Measurements from ENCODE around the gene RAD51B.
"Not testable (repeated sequence)": the region's sequence is repeated elsewhere in the genome, so short reads cannot be mapped to it uniquely, and the experiment has no call there.

RAD51B gene

GRCh38 chr14:68658943-68659931 lies 839.7 kb downstream of the RAD51B start:
- Histone ChIP-seq H3K4me3 (ENCODE audit: low read depth in 1 of 2, low read length in 2 of 2) (no peak overlapping the region), H3K36me3 (ENCODE audit: control insufficient read depth in 1 of 2, insufficient read depth in 2 of 2, low read length in 2 of 2) (no peaks in the 10 kb centered on the region), H3K4me1 (ENCODE audit: control insufficient read depth in 1 of 2, insufficient read depth in 2 of 2, low read length in 2 of 2) (peaks cover 3 to 12% of the 10 kb centered on the region in 2 donors), H3K9me3 (ENCODE audit: control insufficient read depth in 1 of 2, low read length in 2 of 2) (no peaks in the 10 kb centered on the region), H3K9ac (ENCODE audit: low read depth in 1 of 2, low read length in 2 of 2) (no peak overlapping the region), H3K27me3 (ENCODE audit: control insufficient read depth in 1 of 2, insufficient read depth in 2 of 2, low read length in 2 of 2) (no peaks in the 10 kb centered on the region), H3K27ac (ENCODE audit: low read depth, low read length) (no peak overlapping the region)

GRCh38 chr14:68660495-68660894 lies 840.9 kb downstream of the RAD51B start:
- no peaks in the 10 kb centered on the region for H3K36me3 ChIP-seq (ENCODE audit: control insufficient read depth in 1 of 2, insufficient read depth in 2 of 2, low read length in 2 of 2)
- H3K9me3 ChIP-seq (ENCODE audit: control insufficient read depth in 1 of 2, low read length in 2 of 2): no peaks in the 10 kb centered on the region
- H3K4me3 ChIP-seq (ENCODE audit: low read depth in 1 of 2, low read length in 2 of 2): no peak overlapping the region
- no peak overlapping the region for H3K9ac ChIP-seq (ENCODE audit: low read depth in 1 of 2, low read length in 2 of 2)
- no peak overlapping the region for H3K27ac ChIP-seq (ENCODE audit: low read depth, low read length)
- H3K4me1 ChIP-seq (ENCODE audit: control insufficient read depth in 1 of 2, insufficient read depth in 2 of 2, low read length in 2 of 2): peaks cover 3 to 9% of the 10 kb centered on the region in 2 donors
- no peaks in the 10 kb centered on the region for H3K27me3 ChIP-seq (ENCODE audit: control insufficient read depth in 1 of 2, insufficient read depth in 2 of 2, low read length in 2 of 2)

- Histone ChIP-seq H3K4me3 (ENCODE audit: low read depth in 1 of 2, low read length in 2 of 2) (no peak overlapping the region), H3K27ac (ENCODE audit: low read depth, low read length) (no peak overlapping the region), H3K36me3 (ENCODE audit: control insufficient read depth in 1 of 2, insufficient read depth in 2 of 2, low read length in 2 of 2) (no peaks in the 10 kb centered on the region), H3K27me3 (ENCODE audit: control insufficient read depth in 1 of 2, insufficient read depth in 2 of 2, low read length in 2 of 2) (no peaks in the 10 kb centered on the region), H3K9me3 (ENCODE audit: control insufficient read depth in 1 of 2, low read length in 2 of 2) (no peaks in the 10 kb centered on the region), H3K4me1 (ENCODE audit: control insufficient read depth in 1 of 2, insufficient read depth in 2 of 2, low read length in 2 of 2) (peaks cover 8 to 9% of the 10 kb centered on the region in 2 donors), H3K9ac (ENCODE audit: low read depth in 1 of 2, low read length in 2 of 2) (no peak overlapping the region)
Observed at GRCh38 chr14:68661226-68662225, 841.9 kb downstream of the RAD51B start.

- H3K36me3 ChIP-seq (ENCODE audit: control insufficient read depth in 1 of 2, insufficient read depth in 2 of 2, low read length in 2 of 2): no peaks in the 10 kb centered on the region
- no peak overlapping the region for H3K9ac ChIP-seq (ENCODE audit: low read depth in 1 of 2, low read length in 2 of 2)
- H3K27ac ChIP-seq (ENCODE audit: low read depth, low read length): no peak overlapping the region
- no peaks in the 10 kb centered on the region for H3K9me3 ChIP-seq (ENCODE audit: control insufficient read depth in 1 of 2, low read length in 2 of 2)
- H3K4me1 ChIP-seq (ENCODE audit: control insufficient read depth in 1 of 2, insufficient read depth in 2 of 2, low read length in 2 of 2): peaks cover 9 to 13% of the 10 kb centered on the region in 2 donors
- H3K27me3 ChIP-seq (ENCODE audit: control insufficient read depth in 1 of 2, insufficient read depth in 2 of 2, low read length in 2 of 2): no peaks in the 10 kb centered on the region
- H3K4me3 ChIP-seq (ENCODE audit: low read depth in 1 of 2, low read length in 2 of 2): no peak overlapping the region
Observed at GRCh38 chr14:68662392-68662791, 842.8 kb downstream of the RAD51B start.

GRCh38 chr14:68662826-68663225 lies 843.2 kb downstream of the RAD51B start:
- H3K4me1 ChIP-seq (ENCODE audit: control insufficient read depth in 1 of 2, insufficient read depth in 2 of 2, low read length in 2 of 2): peaks cover 9 to 13% of the 10 kb centered on the region in 2 donors
- H3K4me3 ChIP-seq (ENCODE audit: low read depth in 1 of 2, low read length in 2 of 2); H3K27me3 ChIP-seq (ENCODE audit: control insufficient read depth in 1 of 2, insufficient read depth in 2 of 2, low read length in 2 of 2); H3K9ac ChIP-seq (ENCODE audit: low read depth in 1 of 2, low read length in 2 of 2); H3K36me3 ChIP-seq (ENCODE audit: control insufficient read depth in 1 of 2, insufficient read depth in 2 of 2, low read length in 2 of 2); H3K9me3 ChIP-seq (ENCODE audit: control insufficient read depth in 1 of 2, low read length in 2 of 2): not testable (repeated sequence)
- H3K27ac ChIP-seq (ENCODE audit: low read depth, low read length): peak overlapping the region; percentile 22

- Histone ChIP-seq H3K27ac (ENCODE audit: low read depth, low read length) (no peak overlapping the region), H3K9me3 (ENCODE audit: control insufficient read depth in 1 of 2, low read length in 2 of 2) (no peaks in the 10 kb centered on the region), H3K27me3 (ENCODE audit: control insufficient read depth in 1 of 2, insufficient read depth in 2 of 2, low read length in 2 of 2) (no peaks in the 10 kb centered on the region), H3K4me3 (ENCODE audit: low read depth in 1 of 2, low read length in 2 of 2) (peak overlapping the region in 1 of 2 donors; percentile 56), H3K36me3 (ENCODE audit: control insufficient read depth in 1 of 2, insufficient read depth in 2 of 2, low read length in 2 of 2) (no peaks in the 10 kb centered on the region), H3K9ac (ENCODE audit: low read depth in 1 of 2, low read length in 2 of 2) (peak overlapping the region in 1 of 2 donors; percentile 19), H3K4me1 (ENCODE audit: control insufficient read depth in 1 of 2, insufficient read depth in 2 of 2, low read length in 2 of 2) (peaks cover 6 to 13% of the 10 kb centered on the region in 2 donors)
Observed at GRCh38 chr14:68663385-68664076, 844.0 kb downstream of the RAD51B start.

- H3K9ac ChIP-seq (ENCODE audit: low read depth in 1 of 2, low read length in 2 of 2): no peak overlapping the region
- peaks cover 5 to 13% of the 10 kb centered on the region in 2 donors for H3K4me1 ChIP-seq (ENCODE audit: control insufficient read depth in 1 of 2, insufficient read depth in 2 of 2, low read length in 2 of 2)
- H3K36me3 ChIP-seq (ENCODE audit: control insufficient read depth in 1 of 2, insufficient read depth in 2 of 2, low read length in 2 of 2): no peaks in the 10 kb centered on the region
- H3K4me3 ChIP-seq (ENCODE audit: low read depth in 1 of 2, low read length in 2 of 2): no peak overlapping the region
- peak overlapping the region; percentile 13 for H3K27ac ChIP-seq (ENCODE audit: low read depth, low read length)
- H3K27me3 ChIP-seq (ENCODE audit: control insufficient read depth in 1 of 2, insufficient read depth in 2 of 2, low read length in 2 of 2): no peaks in the 10 kb centered on the region
- no peaks in the 10 kb centered on the region for H3K9me3 ChIP-seq (ENCODE audit: control insufficient read depth in 1 of 2, low read length in 2 of 2)
Observed at GRCh38 chr14:68664225-68664681, 844.7 kb downstream of the RAD51B start.

GRCh38 chr14:68665131-68665530 lies 845.6 kb downstream of the RAD51B start:
- H3K36me3 ChIP-seq (ENCODE audit: control insufficient read depth in 1 of 2, insufficient read depth in 2 of 2, low read length in 2 of 2): no peaks in the 10 kb centered on the region
- H3K27me3 ChIP-seq (ENCODE audit: control insufficient read depth in 1 of 2, insufficient read depth in 2 of 2, low read length in 2 of 2): no peaks in the 10 kb centered on the region
- no peak overlapping the region for H3K4me3 ChIP-seq (ENCODE audit: low read depth in 1 of 2, low read length in 2 of 2)
- H3K27ac ChIP-seq (ENCODE audit: low read depth, low read length): no peak overlapping the region
- H3K9ac ChIP-seq (ENCODE audit: low read depth in 1 of 2, low read length in 2 of 2): no peak overlapping the region
- no peaks in the 10 kb centered on the region for H3K9me3 ChIP-seq (ENCODE audit: control insufficient read depth in 1 of 2, low read length in 2 of 2)
- H3K4me1 ChIP-seq (ENCODE audit: control insufficient read depth in 1 of 2, insufficient read depth in 2 of 2, low read length in 2 of 2): peaks cover 5 to 13% of the 10 kb centered on the region in 2 donors

- H3K36me3 ChIP-seq (ENCODE audit: control insufficient read depth in 1 of 2, insufficient read depth in 2 of 2, low read length in 2 of 2): no peaks in the 10 kb centered on the region
- H3K9me3 ChIP-seq (ENCODE audit: control insufficient read depth in 1 of 2, low read length in 2 of 2): no peaks in the 10 kb centered on the region
- no peaks in the 10 kb centered on the region for H3K27me3 ChIP-seq (ENCODE audit: control insufficient read depth in 1 of 2, insufficient read depth in 2 of 2, low read length in 2 of 2)
- H3K4me3 ChIP-seq (ENCODE audit: low read depth in 1 of 2, low read length in 2 of 2): no peak overlapping the region
- no peak overlapping the region for H3K27ac ChIP-seq (ENCODE audit: low read depth, low read length)
- H3K9ac ChIP-seq (ENCODE audit: low read depth in 1 of 2, low read length in 2 of 2): no peak overlapping the region
- peaks cover 5 to 13% of the 10 kb centered on the region in 2 donors for H3K4me1 ChIP-seq (ENCODE audit: control insufficient read depth in 1 of 2, insufficient read depth in 2 of 2, low read length in 2 of 2)
Observed at GRCh38 chr14:68665792-68666204, 846.2 kb downstream of the RAD51B start.
